Cerebellar nuclear complex (tissue), 1 donor: ENCODE results near the gene DTX4.

Source experiments
- DNase-seq, 2 experiments: peaks; one replicate each; lab custom pipeline; 2025; lab: John Stamatoyannopoulos, UW

DTX4 gene

DNA sequence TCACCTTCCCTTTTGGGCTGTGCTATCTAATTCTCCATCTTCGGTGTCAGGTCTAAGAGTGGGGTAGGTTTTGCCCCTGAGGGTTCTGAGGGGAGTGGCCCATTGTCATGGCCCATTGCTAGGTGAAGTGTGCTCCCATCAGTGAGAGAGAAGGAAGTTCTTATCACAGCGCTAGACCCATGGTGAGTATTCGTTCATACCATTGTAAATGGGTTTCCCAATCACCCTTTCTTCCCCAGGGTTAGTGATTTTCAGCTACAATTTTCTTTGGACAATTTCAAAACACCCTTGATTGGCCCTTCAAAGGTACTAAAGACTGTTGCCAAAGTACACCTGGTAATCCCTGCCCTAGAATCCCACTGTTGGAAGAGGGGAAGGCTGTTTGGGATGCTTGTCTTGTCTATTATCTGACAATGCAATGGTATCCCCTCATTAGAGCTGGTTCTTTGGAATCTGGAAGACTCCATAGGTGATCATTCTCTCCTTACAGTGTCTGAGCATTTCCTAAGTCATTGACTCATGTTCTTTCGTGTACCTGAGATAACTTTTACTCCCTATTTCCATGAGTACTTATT is 20.6 kb downstream of the DTX4 start:
- no peak for DNase-seq

DNA sequence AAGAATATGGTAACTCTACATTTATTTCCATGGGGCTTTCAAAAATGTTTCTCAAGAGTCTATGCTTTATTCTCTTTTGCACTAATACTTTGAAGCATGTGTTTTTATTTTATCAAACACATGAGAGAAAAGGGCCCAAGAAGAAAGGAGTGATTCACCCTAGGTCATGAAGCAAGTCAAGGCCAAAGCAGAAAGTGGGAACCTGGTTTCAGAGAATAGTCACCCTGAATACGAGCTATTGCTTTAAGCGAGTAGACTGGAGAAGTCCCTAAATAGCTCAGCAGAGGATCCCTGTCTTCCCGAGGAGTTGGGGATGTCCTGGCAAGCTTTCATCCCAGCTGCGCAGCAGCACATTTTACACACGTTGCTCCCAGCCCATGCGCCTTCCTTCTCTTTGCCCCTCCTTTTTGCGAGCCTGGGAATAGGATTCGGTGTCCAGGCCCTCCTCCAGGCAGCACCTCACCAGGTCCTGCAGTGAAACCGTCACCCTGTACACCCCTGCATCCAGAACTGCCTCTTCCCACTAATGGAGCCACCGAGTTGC is 21.7 kb downstream of the DTX4 start:
- DNase-seq: no peak

- no peak for DNase-seq
Observed at GRCh38 chr11:59195586-59195985, 23.7 kb downstream of the DTX4 start.

DNA sequence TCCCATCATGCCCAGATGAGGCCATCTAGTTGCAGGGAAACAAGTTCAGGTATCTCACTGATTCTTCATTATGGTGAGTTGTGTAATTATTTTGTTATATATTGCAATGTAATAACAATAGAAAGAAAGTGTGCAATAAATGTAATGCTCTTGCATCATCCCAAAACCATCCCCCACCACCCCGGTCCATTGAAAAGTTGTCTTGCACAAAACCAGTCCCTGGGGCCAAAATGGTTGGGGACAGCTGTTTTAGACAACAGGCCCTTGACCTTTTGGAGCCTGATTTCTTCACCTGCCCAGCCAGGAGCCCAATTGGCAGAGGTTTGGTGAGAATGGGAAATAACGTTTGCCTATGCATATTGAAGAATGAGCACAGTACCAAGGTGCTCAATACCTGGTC is 24.8 kb downstream of the DTX4 start:
- no peak for DNase-seq

GRCh38 chr11:59197991-59198390 is 26.1 kb downstream of the DTX4 start:
- no peak for DNase-seq

DNA sequence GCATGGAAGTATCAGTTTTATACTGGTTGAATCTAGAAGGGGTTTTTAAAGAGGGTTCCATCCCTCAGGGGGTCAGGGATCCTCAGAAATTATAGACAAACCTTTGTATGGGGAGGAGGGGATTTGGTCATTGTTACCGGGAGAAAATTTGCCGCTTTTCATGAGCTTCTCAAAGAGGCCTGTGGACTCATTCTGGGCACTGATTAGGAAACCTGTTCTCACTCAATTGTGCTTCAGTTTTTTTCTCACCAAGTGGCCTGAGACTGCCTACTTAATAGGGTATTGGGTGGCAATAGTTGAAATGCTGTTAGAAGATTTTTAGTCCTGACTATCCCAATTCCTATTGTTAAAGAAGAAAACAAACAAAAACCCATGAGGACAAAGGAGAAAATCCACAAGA is 26.8 kb downstream of the DTX4 start:
- DNase-seq: no peak

GRCh38 chr11:59199546-59200422 is 27.9 kb downstream of the DTX4 start:
- DNase-seq: no peak

- no peak for DNase-seq
Observed at GRCh38 chr11:59200423-59200746, 28.5 kb downstream of the DTX4 start.

- no peak for DNase-seq
Observed at GRCh38 chr11:59201353-59201752, 29.4 kb downstream of the DTX4 start.

- DNase-seq: no peak
Observed at GRCh38 chr11:59204746-59205145, 32.8 kb downstream of the DTX4 start.

DNA sequence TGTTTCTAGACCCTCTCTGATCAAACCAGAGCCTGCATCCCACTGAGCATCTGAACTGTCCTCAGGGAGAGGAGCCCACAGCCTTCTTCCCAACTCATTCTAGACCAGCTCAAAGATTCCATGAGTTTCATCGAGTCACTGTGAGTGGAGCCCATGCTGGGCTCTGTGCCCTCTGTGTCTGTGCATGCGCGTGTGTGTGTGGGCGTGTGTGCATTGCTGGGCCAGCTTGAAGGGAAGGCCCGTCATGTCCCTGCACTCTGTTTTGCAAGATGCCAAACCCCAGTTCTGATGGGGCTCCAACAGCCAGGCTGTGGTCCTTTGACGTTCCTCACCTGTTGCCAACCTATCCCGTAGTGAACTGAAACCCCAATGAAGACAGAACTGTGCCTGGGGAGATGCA is 33.7 kb downstream of the DTX4 start:
- no peak for DNase-seq

- DNase-seq: no peak
Observed at GRCh38 chr11:59206635-59207034, 34.7 kb downstream of the DTX4 start.

DNA sequence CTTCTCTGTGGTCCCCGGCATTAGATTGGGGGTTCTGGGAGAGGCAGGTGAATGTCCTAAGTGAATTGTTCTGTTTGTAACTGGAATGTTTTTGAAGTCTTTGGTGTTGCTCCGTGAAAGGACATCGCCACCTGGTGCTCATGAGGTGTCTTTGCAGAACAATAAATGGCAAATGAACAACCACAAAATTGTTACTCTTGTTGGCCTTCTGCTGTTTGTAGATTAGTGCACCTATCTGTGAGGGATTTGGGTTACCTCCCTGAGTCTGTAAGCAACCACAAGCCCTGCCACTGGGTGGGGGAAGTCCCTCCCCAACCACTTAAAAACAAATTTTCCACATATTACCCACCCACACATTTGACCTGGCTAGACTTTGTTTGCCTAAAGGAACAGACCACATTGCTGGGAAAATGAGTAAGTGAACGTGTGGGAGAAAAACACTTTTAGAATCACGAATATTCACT is 36.1 kb downstream of the DTX4 start:
- no peak for DNase-seq

DNA sequence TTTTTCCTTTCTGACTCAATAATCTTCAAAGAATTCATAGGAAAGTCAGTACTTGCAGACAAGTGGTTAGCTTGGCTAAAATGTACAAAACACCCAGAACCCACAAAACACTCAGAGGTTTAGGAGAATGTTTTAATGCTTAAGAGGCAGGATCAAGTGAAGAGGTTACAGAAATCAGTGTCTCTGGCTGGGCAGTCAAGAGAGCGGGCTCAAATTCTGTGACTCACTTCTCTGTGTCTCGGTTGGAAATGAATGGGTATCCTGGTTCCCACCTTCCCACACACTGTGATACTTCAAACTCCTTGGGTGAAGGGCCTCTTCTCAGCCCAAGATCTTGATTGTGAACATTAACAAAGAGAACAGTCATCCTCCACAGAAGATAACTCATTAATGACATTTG is 37.0 kb downstream of the DTX4 start:
- DNase-seq: no peak

GRCh38 chr11:59212222-59212621 is 40.3 kb downstream of the DTX4 start:
- DNase-seq: no peak

GRCh38 chr11:59212744-59213631 is 41.1 kb downstream of the DTX4 start, which contains the start of gene MPEG1:
TSS of gene MPEG1 (minus strand) at chr11:59212927. CDS start at chr11:59212865, 62 bp downstream.
- no peak for DNase-seq

DNA sequence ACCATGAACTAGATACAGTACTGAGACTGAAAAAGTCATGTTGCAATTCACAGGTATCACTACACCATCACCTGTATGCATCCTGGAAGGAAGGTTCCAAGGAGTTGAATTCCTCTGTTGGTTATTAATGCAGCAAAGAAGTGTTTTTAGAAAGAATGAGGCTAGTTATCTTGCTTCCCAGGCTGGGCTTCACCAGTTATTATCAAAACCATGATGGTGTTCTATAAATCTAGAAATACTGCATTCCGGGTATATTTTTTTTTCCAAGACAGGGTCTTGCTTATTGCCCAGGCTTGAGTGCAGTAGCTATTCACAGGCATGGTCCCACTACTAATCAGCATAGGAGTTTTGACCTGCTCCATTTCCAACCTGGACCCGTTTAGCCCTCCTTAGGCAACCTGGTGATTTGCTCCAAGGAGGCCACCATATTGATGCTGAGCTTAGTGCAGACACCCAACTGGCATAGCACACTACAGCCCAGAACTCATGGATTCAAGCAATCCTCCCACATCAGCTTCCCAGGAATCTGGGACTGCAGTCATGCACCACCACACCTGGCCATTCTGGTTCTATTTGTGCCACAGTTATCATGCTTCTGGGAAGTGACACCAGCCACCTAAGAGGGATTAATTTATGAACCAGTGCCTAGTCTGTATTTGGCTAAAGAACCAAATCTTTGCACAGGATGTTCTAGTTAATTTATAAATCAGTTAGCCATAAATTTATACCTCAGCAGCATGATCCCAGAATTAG is 42.4 kb downstream of the DTX4 start:
- no peak for DNase-seq

GRCh38 chr11:59216641-59217564 is 45.0 kb downstream of the DTX4 start:
- DNase-seq: no peak

GRCh38 chr11:59218319-59218718 is 46.4 kb downstream of the DTX4 start:
- no peak for DNase-seq

- DNase-seq: no peak
Observed at GRCh38 chr11:59218893-59219292, 47.0 kb downstream of the DTX4 start.
